Measurements from ENCODE around the gene SYNE3.

- TF ChIP-seq, protein P1, sequence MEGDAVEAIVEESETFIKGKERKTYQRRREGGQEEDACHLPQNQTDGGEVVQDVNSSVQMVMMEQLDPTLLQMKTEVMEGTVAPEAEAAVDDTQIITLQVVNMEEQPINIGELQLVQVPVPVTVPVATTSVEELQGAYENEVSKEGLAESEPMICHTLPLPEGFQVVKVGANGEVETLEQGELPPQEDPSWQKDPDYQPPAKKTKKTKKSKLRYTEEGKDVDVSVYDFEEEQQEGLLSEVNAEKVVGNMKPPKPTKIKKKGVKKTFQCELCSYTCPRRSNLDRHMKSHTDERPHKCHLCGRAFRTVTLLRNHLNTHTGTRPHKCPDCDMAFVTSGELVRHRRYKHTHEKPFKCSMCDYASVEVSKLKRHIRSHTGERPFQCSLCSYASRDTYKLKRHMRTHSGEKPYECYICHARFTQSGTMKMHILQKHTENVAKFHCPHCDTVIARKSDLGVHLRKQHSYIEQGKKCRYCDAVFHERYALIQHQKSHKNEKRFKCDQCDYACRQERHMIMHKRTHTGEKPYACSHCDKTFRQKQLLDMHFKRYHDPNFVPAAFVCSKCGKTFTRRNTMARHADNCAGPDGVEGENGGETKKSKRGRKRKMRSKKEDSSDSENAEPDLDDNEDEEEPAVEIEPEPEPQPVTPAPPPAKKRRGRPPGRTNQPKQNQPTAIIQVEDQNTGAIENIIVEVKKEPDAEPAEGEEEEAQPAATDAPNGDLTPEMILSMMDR (IDR thresholded peaks at IDR 0.05): no peak
- TF ChIP-seq POLR2AphosphoS5 (IDR thresholded peaks at IDR 0.05): no peak
Observed at GRCh38 chr14:95537298-95538089, 21.0 kb upstream of the SYNE3 start.

Measured in breast epithelium (tissue), 3 donors.